HS-27A (cell line): ENCODE results near the gene XNDC1N.
"Not testable (repeated sequence)": the region's sequence is repeated elsewhere in the genome, so short reads cannot be mapped to it uniquely, and the experiment has no call there.

Source experiments
- DNase-seq: peaks from one replicate; pipeline ENCODE4 v3.0.0-alpha.2; 2012; ENCODE audit warnings: low read depth, missing footprints

The XNDC1N gene

DNA sequence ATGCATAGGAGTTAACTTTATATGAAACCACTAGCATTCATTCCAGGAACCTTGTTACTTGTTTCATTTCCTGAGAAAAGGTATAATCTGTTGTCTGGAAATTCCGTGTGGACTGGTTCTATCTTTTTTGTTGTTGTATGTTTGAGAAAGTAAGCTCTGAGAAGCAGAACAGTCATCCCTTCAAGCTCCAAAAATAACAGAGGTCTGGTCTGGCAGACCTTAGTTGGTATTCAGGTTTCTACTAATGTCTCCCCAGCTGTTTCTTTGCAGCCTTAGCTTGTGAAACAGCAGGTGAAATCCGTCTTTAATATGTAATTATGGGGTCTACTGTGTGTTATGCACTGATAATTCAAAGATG is 2.8 kb upstream of the XNDC1N start:
- DNase-seq, result no peak

DNA sequence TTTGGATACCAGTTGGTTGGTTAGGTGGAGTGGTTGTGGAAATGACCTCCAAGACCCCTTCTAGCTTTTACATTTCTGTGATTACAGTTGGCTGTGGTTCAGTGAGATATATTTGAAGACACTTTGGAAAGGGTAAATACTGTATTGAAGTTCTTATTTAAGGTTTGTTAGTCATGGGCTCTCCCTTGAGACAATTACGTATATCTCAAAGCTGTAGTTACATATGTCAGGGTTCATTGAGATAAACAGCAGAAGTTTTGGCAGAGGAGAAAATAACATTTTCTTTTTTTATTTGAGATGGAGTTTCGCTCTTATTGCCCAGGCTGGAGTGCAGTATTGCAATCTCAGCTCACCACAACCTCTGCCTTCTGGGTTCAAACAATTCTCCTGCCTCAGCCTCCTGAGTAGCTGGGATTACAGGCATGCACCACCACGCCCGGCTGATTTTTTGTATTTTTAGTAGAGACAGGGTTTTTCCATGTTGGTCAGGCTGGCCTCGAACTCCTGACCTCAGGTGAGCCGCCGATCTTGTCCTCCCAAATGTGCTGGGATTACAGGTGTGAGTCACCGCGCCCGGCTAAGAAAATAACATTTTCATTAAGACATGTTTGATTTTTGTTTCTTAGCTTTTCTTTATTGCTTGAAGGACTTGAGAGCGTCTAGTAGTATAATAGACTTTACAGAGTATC is 2.3 kb upstream of the XNDC1N start:
- no peak for DNase-seq

DNA sequence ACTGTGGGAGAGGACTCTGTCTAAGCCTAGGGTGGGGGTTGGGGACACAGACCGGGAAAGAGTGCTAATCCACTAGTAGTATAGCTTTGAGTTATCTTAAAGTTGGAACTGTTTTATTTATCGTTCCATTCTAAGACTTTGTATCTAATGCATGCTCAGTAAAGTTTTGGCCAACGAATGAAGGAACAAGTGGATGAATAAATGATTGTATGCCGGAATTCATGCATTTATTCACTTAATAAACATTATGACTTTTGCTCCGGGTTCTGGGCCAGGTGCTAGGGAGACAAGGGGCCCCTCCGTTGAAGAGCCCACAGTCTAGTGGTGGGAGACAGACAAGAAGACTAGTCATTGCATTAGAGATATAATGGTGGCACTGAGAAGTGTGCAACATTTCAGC is 1.1 kb upstream of the XNDC1N start:
- DNase-seq, result no peak

DNA sequence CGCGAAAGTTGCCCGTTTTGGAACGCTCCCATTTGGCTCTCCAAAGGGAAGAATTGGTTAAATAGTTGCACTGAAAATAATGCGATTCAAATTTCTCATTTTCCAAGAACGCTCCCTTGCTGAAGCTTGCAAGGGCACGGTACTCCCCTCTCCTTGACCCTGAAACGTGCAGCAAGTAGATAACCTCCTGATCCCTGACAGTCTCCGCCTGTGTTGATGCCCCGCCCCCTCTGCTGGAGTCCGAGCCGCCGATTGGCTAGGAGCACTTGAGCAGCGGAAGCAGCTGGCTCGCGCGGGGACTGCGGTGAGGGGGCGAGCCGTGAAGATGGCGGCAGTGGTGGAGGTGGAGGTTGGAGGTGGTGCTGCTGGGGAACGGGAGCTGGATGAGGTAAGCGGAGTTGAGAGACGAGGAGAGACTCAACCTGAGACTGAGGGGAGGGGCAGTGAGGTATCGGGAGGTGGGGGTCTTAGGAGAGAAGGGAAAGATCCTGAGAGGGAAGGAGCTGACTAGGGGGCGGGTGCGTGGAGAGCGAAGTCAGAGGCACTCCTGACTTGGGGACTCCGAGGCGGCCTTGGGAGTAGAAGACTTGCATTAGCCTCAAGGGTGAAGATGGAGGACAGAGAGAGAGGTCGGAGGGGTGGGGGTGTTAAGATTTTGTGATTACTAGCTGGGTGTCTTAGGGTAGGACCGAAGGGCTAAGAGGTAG is 496 bp upstream of the XNDC1N start, which contains the start of gene RNF121:
TSS of gene RNF121 (plus strand) at position 310 of the 707 bp plus-strand sequence. CDS start at position 326, 16 bp downstream.
- peak; percentile 96 for DNase-seq

DNA sequence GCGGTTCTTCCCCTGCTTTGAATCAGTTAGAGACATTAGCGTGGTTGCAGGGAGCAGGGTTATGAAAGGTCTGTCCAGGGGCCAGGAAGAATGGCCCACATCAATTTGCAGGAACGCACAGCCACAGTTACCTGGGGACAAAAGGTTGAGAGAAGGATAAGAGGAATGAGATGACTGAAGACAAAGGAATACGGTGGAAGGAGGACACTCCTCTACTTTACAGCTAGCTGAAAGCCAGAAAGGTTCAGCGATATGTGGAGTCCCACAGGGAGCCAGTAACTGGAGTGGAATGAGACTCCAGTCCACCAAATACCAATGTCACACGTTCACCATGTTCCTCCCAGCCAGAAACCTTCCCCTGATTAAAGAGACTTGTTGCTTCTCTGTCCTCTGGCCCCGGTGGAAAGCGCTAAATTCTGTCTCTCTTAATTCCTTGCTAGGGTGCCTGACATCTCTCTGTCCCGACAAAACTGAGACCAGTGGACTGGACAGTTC is 10.7 kb downstream of the XNDC1N start:
- no peak for DNase-seq

DNA sequence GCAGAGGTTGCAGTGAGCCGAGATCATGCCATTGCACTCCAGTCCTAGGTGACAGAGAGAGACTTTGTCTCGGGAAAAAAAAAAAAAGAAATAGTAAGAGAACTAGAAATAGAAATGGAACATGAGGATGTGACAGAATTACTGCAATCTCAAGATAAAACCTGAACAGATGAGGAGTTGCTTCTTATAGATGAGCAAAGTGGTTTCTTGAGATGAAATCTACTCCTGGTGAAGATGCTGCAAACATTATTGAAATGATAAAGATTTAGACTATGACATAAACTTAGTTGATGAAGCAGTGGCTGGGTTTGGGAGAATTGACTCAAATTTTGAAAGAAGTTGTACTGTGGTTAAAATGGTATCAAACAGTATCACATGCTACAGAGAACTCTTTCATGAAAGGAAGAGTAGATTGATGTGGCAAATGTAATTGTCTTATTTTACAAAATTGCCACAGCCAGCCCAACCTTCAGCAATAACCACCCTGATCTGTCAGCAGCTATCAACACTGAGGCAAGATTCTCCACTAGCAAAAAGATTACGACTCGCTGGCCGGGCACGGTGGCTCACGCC is 13.7 kb downstream of the XNDC1N start:
- DNase-seq, result no peak

DNA sequence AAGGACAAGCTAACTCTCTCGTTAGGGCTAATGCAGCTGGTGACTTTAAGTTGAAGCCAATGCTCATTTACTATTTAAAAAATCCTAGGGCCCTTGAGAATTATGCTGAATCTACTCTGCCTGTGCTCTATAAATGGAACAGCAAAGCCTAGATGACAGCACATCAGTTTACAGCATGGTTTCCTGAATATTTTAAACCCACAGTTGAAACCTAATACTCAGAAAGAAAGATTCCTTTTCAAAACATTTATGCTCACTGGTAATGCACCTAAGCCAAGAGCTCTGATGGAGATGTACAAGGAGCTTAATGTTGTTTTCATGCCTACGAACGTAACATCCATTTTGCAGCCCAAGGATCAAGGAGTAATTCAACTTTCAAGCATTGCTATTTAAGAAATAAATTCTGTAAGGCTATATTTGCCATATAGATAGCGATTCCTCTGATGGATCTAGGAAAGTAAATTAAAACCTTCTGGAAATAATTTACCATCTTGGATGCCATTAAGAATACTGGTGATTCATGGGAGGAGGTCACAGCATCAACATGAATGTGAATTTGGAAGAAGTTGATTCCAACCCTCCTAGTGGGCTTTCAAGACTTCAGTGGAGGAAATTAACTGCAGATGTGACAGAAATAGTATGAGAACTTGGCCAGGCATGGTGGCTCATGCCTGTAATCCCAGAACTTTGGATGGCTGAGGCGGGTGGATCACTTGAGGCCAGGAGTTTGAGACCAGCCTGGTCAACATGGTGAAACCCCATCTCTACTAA is 14.5 kb downstream of the XNDC1N start:
- DNase-seq, result no peak

DNA sequence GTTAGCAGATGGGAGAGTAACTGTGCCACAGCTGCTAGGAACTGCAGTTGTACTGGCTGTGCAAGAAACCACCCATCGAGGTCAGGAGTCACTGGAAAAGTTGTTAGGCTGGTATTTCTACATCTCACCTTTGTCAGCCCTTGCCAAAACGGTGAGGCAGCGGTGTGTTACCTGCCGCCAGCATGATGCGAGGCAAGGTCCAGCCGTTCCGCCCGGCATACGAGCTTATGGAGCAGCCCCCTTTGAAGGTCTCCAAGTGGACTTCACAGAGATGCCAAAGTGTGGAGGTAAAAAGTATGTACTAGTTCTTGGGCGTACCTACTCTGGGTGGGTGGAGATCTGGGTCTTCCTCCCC is 16.4 kb downstream of the XNDC1N start:
- DNase-seq, result not testable (repeated sequence)

DNA sequence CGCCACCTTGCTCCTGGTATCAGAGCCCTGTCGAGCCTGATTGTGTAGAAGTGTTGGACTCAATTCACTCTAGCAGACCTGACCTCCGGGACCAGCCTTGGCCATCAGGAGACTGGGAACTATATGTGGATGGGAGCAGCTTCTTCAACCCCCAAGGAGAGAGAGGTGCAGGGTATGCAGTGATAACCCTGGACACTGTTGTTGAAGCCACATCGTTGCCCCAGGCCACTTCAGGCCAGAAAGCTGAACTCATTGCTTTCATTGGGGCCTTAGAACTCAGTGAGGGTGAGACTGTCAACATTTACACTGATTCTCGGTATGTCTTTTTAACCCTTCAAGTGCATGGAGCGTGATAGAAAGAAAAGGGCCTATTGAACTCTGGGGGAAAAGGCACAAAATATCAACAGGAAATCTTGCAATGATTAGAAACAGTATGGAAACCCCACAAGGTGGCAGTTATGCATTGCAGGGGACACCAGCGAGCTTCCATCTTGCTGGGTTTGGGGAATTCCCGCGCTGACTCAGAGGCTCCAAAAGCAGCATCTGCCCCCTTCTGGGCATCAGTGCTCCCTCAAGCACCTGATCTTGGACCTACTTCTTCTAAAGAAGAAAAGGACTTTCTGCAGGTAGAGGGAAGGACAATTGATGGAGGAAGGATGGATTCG is 16.9 kb downstream of the XNDC1N start:
- not testable (repeated sequence) for DNase-seq

DNA sequence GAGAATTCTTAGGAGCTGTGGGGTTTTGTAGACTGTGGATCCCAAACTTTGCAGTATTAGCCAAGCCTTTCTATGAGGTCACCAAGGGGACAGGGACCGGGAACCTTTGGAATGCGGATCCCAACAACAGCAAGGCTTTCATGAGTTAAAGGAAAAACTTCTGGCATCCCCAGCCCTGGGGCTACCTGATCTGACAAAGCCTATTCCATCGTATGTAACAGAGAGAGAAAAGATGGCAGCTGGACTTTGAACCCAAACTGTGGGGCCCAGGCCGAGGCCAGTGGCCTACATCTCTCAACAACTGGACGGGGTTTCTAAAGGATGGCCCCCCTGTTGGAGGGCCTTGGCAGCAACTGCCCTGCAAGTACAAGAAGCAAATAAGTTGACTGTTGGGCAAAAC is 17.6 kb downstream of the XNDC1N start:
- not testable (repeated sequence) for DNase-seq

DNA sequence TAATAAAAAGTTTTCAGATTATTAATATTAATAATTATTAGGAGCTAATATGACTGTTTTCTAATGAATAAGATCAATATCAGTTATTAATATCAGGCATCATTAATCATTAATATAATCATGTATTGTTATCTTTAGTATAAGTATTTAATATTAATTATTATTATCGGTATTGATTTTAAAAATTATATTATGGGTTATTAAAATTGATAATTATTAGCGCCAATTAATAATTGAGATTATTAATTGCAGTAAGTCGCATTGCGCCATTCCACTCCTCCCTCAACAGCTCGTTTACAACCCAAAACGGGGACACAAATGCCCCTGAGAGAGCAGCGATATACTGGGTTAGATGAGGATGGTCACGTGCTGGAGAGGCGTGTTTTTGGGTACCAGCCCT is 20.2 kb downstream of the XNDC1N start:
- no peak for DNase-seq

DNA sequence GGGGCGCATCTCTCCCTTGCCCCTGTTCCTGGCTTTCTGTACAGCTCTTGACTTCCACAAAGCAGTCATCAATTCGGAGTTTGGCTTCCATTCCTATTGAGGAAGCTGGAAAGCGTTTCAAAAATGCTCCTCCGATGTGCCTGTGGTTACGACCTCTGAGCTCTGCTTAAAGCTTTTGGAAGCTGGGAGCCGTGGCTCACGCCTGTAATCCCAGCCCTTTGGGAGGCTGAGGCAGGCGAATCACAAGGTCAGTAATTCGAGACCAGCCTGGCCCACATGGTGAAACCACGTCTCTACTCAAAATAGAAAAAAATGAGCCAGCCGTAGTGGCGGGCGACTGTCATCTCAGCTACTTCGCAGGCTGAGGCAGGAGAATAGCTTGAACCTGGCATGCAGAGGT is 27.3 kb downstream of the XNDC1N start:
- DNase-seq, result peak; percentile 12

DNA sequence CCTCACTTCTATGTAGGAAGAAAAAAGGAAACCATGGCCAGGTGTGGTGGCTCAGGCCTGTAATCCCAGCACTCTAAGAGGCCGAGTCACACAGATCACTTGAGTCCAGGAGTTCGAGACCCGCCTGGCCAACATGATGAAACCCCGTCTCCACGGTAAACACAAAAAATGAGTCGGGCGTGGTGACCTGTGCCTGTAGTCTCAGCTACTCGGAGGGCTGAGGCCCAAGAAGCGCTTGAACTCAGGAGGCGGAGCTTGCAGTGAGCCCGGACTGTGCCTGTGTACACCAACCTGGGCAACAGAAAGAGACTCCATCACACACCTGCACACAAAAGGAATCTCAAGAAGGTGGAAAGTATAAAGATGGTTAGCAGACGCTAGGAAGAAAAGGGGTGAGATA is 32.4 kb downstream of the XNDC1N start:
- no peak for DNase-seq

DNA sequence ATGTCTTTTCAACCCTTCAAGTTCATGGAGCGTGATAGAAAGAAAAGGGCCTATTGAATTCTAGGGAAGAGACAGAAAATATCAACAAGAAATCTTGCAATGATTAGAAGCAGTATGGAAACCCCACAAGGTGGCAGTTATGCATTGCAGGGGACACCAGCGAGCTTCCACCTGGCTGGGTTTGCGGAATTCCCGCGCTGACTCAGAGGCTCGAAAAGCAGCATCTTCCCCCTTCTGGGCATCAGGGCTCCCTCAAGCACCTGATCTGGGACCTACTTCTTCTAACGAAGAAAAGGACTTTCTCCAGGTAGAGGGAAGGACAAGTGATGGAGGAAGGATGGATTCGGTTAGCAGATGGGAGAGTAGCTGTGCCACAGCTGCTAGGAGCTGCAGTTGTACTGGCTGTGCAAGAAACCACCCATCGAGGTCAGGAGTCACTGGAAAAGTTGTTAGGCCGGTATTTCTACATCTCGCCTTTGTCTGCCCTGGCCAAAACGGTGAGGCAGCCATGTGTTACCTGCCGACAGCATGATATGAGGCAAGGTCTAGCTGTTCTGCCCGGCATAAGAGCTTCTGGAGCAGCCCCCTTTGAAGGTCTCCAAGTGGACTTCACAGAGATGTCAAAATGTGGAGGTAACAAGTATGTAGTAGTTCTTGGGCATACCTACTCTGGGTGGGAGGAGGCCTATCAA is 39.1 kb downstream of the XNDC1N start:
- DNase-seq, result not testable (repeated sequence)

DNA sequence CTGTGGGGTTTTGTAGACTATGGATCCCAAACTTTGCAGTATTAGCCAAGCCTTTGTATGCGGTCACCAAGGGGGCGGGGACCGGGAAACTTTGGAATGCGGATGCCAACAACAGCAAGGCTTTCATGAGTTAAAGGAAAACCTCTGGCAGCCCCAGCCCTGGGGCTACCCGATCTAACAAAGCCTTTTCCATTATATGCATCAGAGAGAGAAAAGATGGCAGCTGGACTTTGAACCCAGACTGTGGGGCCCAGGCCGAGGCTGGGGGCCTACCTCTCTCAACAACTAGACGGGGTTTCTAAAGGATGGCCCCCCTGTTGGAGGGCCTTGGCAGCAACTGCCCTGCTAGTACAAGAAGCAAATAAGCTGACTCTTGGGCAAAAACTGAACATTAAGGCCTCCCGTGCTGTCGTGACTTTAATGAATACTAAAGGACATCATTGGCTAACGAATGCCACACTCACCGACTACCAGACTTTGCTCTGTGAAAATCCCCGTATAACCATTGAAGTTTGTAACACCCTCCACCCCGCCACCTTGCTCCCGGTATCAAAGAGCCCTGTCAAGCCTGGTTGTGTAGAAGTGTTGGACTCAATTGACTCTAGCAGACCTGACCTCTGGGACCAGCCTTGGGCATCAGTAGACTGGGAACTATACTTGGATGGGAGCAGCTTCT is 39.9 kb downstream of the XNDC1N start:
- DNase-seq, result not testable (repeated sequence)

DNA sequence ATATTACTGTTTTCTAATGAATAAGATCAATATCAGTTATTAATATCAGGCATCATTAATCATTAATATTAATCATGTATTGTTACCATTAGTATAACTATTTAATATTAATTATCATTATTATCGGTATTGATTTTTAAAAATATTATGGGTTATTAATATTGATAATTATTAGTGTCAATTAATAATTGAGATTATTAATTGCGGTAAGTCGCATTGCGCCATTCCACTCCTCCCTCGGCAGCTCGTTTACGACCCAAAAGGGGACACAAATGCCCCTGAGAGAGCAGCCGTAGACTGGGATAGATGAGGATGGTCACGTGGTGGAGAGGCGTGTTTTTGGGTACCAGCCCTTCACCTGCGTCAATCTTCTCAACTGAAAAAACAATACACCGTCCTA is 42.6 kb downstream of the XNDC1N start:
- DNase-seq, result not testable (repeated sequence)
